ENCODE data around the gene CALML4. TPM values are rescaled to one million over a fixed set of nuclear protein-coding genes. Genes with fewer than 3 reads are reported as not detected.
A peak's percentile ranks its signal among the peaks of the same experiment; 100 is the strongest.

The CALML4 gene
- total RNA-seq, 1 experiment from 2014 or later = 3.3 TPM

GRCh38 chr15:68151277-68151676, 53.9 kb downstream of the CALML4 start:
- intact Hi-C loops (cut with micrococcal nuclease) = no loop called here
- TF ChIP-seq CTCF (IDR thresholded peaks at IDR 0.05; ENCODE audit: unreplicated experiment) = no peak
- Mint-ChIP-seq H3K4me1 (ENCODE audit: insufficient read depth, unreplicated experiment) (peaks cover 31% of the 10 kb centered on the region), H3K9me3 (ENCODE audit: unreplicated experiment) (no peaks in the 10 kb centered on the region), H3K27ac (ENCODE audit: low read depth, unreplicated experiment) (no peak overlapping the region), H3K4me3 (ENCODE audit: unreplicated experiment) (no peak overlapping the region), H3K27me3 (ENCODE audit: insufficient read depth, unreplicated experiment) (no peaks in the 10 kb centered on the region), H3K36me3 (ENCODE audit: insufficient read depth, unreplicated experiment) (peaks cover 17% of the 10 kb centered on the region)
- CTCF ChIA-PET = interaction anchor here (0.6 to 7.6 kb wide), 2 partner anchors 28 to 289 kb away, joined by 3 to 90 read pairs; no protein-coding TSS in a partner anchor
- POLR2A ChIA-PET = interaction anchor here (0.8 to 1.9 kb wide), 2 partner anchors 29 to 97 kb away, joined by 4 to 8 read pairs; partner anchors contain the start of gene PIAS1
- peak; percentile 2 for DNase-seq (ENCODE audit: unreplicated experiment)
- BruUV-seq (replicated peaks) = no TSS peak

- Mint-ChIP-seq H3K36me3 (ENCODE audit: insufficient read depth, unreplicated experiment) (peaks cover 26% of the 10 kb centered on the region), H3K9me3 (ENCODE audit: unreplicated experiment) (no peaks in the 10 kb centered on the region), H3K4me3 (ENCODE audit: unreplicated experiment) (no peak overlapping the region), H3K27me3 (ENCODE audit: insufficient read depth, unreplicated experiment) (no peaks in the 10 kb centered on the region), H3K4me1 (ENCODE audit: insufficient read depth, unreplicated experiment) (peaks cover 31% of the 10 kb centered on the region), H3K27ac (ENCODE audit: low read depth, unreplicated experiment) (peak overlapping the region; percentile 44)
- no peak for TF ChIP-seq CTCF (IDR thresholded peaks at IDR 0.05; ENCODE audit: unreplicated experiment)
- ChIA-PET CTCF (interaction anchor here (7.6 kb wide), 1 partner anchor 288 kb away, joined by 90 read pairs; no protein-coding TSS in a partner anchor), POLR2A (interaction anchor here (0.7 to 1.9 kb wide), 4 partner anchors 19 to 411 kb away, joined by 3 to 8 read pairs (median 4); partner anchors contain the start of gene PIAS1)
- intact Hi-C loops (cut with micrococcal nuclease) = no loop called here
- DNase-seq (ENCODE audit: unreplicated experiment) = no peak
- no TSS peak for BruUV-seq (replicated peaks)
These were observed 54.9 kb downstream of the CALML4 start for GRCh38 chr15:68150187-68150586.

- Mint-ChIP-seq H3K4me3 (ENCODE audit: unreplicated experiment) (no peak overlapping the region), H3K9me3 (ENCODE audit: unreplicated experiment) (no peaks in the 10 kb centered on the region), H3K4me1 (ENCODE audit: insufficient read depth, unreplicated experiment) (peaks cover 23% of the 10 kb centered on the region), H3K36me3 (ENCODE audit: insufficient read depth, unreplicated experiment) (peaks cover 33% of the 10 kb centered on the region), H3K27ac (ENCODE audit: low read depth, unreplicated experiment) (no peak overlapping the region), H3K27me3 (ENCODE audit: insufficient read depth, unreplicated experiment) (no peaks in the 10 kb centered on the region)
- peak; percentile 34 for DNase-seq (ENCODE audit: unreplicated experiment)
- POLR2A ChIA-PET = interaction anchor here (0.9 kb wide), 1 partner anchor 218 kb away, joined by 3 read pairs; no protein-coding TSS in a partner anchor
- no peak for TF ChIP-seq CTCF (IDR thresholded peaks at IDR 0.05; ENCODE audit: unreplicated experiment)
- no TSS peak for BruUV-seq (replicated peaks)
- intact Hi-C loops (cut with micrococcal nuclease) = no loop called here
- CTCF ChIA-PET = interaction anchor here (1.3 to 7.6 kb wide), 2 partner anchors 9 to 287 kb away, joined by 5 to 90 read pairs; no protein-coding TSS in a partner anchor
These were observed 56.1 kb downstream of the CALML4 start for GRCh38 chr15:68149059-68149458.

GRCh38 chr15:68148039-68148438, 57.1 kb downstream of the CALML4 start:
- CTCF ChIA-PET = no interaction called here
- no peaks in the 10 kb centered on the region for H3K27me3 Mint-ChIP-seq (ENCODE audit: insufficient read depth, unreplicated experiment)
- intact Hi-C loops (cut with micrococcal nuclease) = no loop called here
- no peak for TF ChIP-seq CTCF (IDR thresholded peaks at IDR 0.05; ENCODE audit: unreplicated experiment)
- POLR2A ChIA-PET = interaction anchor here (0.7 kb wide), 1 partner anchor 401 kb away, joined by 3 read pairs; no protein-coding TSS in a partner anchor
- peaks cover 33% of the 10 kb centered on the region for H3K36me3 Mint-ChIP-seq (ENCODE audit: insufficient read depth, unreplicated experiment)
- H3K4me1 Mint-ChIP-seq (ENCODE audit: insufficient read depth, unreplicated experiment) = peaks cover 23% of the 10 kb centered on the region
- no peak overlapping the region for H3K27ac Mint-ChIP-seq (ENCODE audit: low read depth, unreplicated experiment)
- no TSS peak for BruUV-seq (replicated peaks)
- no peak overlapping the region for H3K4me3 Mint-ChIP-seq (ENCODE audit: unreplicated experiment)
- no peaks in the 10 kb centered on the region for H3K9me3 Mint-ChIP-seq (ENCODE audit: unreplicated experiment)
- DNase-seq (ENCODE audit: unreplicated experiment) = no peak

Data from MCF 10A (cell line).